Panc1 (cell line): ENCODE measurements around the gene SKI.

Experiments
- POLR2AphosphoS5 ChIP-seq: IDR thresholded peaks from 2 replicates; pipeline ENCODE4 v1.6.1; 2012; ENCODE audit warnings: mild to moderate bottlenecking, low read depth, low read length, moderate library complexity
- SIN3A ChIP-seq: IDR thresholded peaks from 2 replicates; pipeline ENCODE4 v1.6.1; 2012; ENCODE audit warnings: low read depth, mild to moderate bottlenecking, low read length, moderate library complexity, borderline replicate concordance; ENCODE audit not compliant: insufficient read depth
- TF ChIP-seq, protein P1 (sequence below): fragments of 450-650 bp; IDR thresholded peaks from 2 replicates; pipeline ENCODE4 v1.5.1; 2017; ENCODE audit warnings: mild to moderate bottlenecking
- TF ChIP-seq, protein P2 (sequence below), 2 experiments: IDR thresholded peaks; 2 replicates each; pipeline ENCODE4 v1.6.1; 2011 to 2012; ENCODE audit warnings: low read depth in 2 of 2, control low read depth in 1 of 2, low read length in 1 of 2, mild to moderate bottlenecking in 1 of 2, moderate library complexity in 1 of 2; ENCODE audit not compliant: insufficient read depth in 1 of 2

DNA sequence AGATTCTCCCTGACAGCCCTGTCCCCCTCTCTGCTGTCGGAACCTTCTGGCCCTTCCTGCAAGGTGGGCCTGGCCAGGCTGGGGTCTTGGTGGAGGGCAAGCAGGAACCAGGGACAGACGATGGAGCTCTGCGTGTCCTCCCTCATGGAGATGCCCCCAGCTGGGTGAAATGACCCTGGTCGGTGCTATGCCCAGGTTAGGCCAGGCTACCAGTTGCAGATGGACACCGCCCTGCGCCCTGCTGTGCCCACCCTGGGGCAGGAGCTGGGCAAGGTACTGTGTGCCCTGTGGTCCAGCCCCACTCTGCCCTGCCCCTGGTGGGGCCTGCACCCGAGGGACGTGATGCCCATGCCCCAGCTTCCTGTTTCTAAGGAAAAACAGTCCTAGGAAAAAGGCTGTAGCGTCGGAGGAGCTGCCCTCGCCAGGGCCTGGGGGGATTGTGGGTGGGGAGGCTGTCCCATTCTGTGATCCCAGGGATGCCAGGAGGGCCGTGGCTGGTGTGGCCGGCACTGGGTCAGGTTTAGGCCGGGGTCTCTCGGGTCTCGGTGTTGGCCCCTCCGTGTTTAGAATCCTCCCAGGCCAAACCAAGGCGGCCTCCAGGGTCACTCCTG lies 85.6 kb downstream of the SKI start:
- TF ChIP-seq, protein P1, sequence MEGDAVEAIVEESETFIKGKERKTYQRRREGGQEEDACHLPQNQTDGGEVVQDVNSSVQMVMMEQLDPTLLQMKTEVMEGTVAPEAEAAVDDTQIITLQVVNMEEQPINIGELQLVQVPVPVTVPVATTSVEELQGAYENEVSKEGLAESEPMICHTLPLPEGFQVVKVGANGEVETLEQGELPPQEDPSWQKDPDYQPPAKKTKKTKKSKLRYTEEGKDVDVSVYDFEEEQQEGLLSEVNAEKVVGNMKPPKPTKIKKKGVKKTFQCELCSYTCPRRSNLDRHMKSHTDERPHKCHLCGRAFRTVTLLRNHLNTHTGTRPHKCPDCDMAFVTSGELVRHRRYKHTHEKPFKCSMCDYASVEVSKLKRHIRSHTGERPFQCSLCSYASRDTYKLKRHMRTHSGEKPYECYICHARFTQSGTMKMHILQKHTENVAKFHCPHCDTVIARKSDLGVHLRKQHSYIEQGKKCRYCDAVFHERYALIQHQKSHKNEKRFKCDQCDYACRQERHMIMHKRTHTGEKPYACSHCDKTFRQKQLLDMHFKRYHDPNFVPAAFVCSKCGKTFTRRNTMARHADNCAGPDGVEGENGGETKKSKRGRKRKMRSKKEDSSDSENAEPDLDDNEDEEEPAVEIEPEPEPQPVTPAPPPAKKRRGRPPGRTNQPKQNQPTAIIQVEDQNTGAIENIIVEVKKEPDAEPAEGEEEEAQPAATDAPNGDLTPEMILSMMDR = no peak
- TF ChIP-seq POLR2AphosphoS5 (no peak), SIN3A (no peak)
- TF ChIP-seq, protein P2, sequence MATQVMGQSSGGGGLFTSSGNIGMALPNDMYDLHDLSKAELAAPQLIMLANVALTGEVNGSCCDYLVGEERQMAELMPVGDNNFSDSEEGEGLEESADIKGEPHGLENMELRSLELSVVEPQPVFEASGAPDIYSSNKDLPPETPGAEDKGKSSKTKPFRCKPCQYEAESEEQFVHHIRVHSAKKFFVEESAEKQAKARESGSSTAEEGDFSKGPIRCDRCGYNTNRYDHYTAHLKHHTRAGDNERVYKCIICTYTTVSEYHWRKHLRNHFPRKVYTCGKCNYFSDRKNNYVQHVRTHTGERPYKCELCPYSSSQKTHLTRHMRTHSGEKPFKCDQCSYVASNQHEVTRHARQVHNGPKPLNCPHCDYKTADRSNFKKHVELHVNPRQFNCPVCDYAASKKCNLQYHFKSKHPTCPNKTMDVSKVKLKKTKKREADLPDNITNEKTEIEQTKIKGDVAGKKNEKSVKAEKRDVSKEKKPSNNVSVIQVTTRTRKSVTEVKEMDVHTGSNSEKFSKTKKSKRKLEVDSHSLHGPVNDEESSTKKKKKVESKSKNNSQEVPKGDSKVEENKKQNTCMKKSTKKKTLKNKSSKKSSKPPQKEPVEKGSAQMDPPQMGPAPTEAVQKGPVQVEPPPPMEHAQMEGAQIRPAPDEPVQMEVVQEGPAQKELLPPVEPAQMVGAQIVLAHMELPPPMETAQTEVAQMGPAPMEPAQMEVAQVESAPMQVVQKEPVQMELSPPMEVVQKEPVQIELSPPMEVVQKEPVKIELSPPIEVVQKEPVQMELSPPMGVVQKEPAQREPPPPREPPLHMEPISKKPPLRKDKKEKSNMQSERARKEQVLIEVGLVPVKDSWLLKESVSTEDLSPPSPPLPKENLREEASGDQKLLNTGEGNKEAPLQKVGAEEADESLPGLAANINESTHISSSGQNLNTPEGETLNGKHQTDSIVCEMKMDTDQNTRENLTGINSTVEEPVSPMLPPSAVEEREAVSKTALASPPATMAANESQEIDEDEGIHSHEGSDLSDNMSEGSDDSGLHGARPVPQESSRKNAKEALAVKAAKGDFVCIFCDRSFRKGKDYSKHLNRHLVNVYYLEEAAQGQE (IDR thresholded peaks at IDR 0.05; ENCODE audit: insufficient read depth in 1 of 2, low read depth in 2 of 2, low read length in 1 of 2) = no peak
